Heart left ventricle (tissue), 16 donors: ENCODE data around the gene CHD9. TPM values are rescaled to one million over a fixed set of nuclear protein-coding genes. Genes with fewer than 3 reads are reported as not detected.

Experiments
- ATAC-seq, 4 donors: fragments of 200-7000 bp; cut with Tn5 transposase; one replicate each; pipeline ENCODE4 v1.9.1; 2020 to 2022; ENCODE audit warnings: moderate library complexity in 4 of 4, mild to moderate bottlenecking in 3 of 4, moderate number of reproducible peaks in 1 of 4
- DNase-seq, 5 donors: peaks; one replicate each; pipeline ENCODE4 v3.0.0-alpha.2; 2020
- H3K27ac ChIP-seq, 12 donors: fragments of 200-600 bp; sonication (generic) in 4 of 12; one replicate each; pipeline versions ENCODE4 v1.5.0 to v1.8.0; 2016 to 2022; ENCODE audit warnings: mild to moderate bottlenecking in 2 of 12
- H3K27me3 ChIP-seq, 9 donors: fragments of 200-600 bp; sonication (generic) in 2 of 9; one replicate each; pipeline versions ENCODE4 v1.5.1 to v1.8.0; 2016 to 2022; ENCODE audit warnings: mild to moderate bottlenecking in 3 of 9
- H3K36me3 ChIP-seq, 9 donors: fragments of 200-600 bp; sonication (generic) in 2 of 9; one replicate each; pipeline versions ENCODE4 v1.5.0 to v1.8.0; 2018 to 2022; ENCODE audit warnings: mild to moderate bottlenecking in 2 of 9
- H3K4me1 ChIP-seq, 12 donors: fragments of 200-600 bp; sonication (generic) in 4 of 12; one replicate each; pipeline versions ENCODE4 v1.5.0 to v1.8.0; 2016 to 2022; ENCODE audit warnings: mild to moderate bottlenecking in 3 of 12
- H3K4me3 ChIP-seq, 12 donors: fragments of 200-600 bp; sonication (generic) in 4 of 12; one replicate each; pipeline versions ENCODE4 v1.5.0 to v1.8.0; 2017 to 2022; ENCODE audit warnings: mild to moderate bottlenecking in 9 of 12, moderate library complexity in 4 of 12
- H3K9me3 ChIP-seq, 12 donors: fragments of 200-600 bp; sonication (generic) in 4 of 12; one replicate each; pipeline versions ENCODE4 v1.5.0 to v1.8.0; 2016 to 2022; ENCODE audit warnings: mild to moderate bottlenecking in 1 of 12
- CTCF ChIP-seq, 12 donors: fragments of 200-600 bp; sonication (generic) in 4 of 12; IDR thresholded peaks; one replicate each; pipeline versions ENCODE4 v1.5.0 to v1.8.0; 2018 to 2022; ENCODE audit warnings: antibody characterized with exemption in 12 of 12, mild to moderate bottlenecking in 5 of 12
- POLR2A ChIP-seq, 2 donors: fragments of 450-650 bp; IDR thresholded peaks; one replicate each; pipeline ENCODE4 v1.6.1; 2017; ENCODE audit warnings: antibody characterized with exemption in 2 of 2, mild to moderate bottlenecking in 2 of 2, moderate library complexity in 2 of 2
- WGBS, 4 donors: extraction: QIAGEN DNeasy Blood & Tissue Kit in 2 of 4; methylation state at CpG; one replicate each; pipeline versions ENCODE4 v1.1.5 to v1.1.7; 2013 to 2018; 5-methylcytosine and 5-hydroxymethylcytosine counted together
- intact Hi-C, 10 donors: fragments of 100-400 bp; cut with DNase I; formaldehyde crosslinking; loops; one replicate each; pipeline versions ENCODE4 v1.11.1 to v1.14.2; 2022
- polyA plus RNA-seq, 2 donors: library from polyadenylated mRNA; stranded (reverse); fragments of 200-250 nt; gene quantifications; one replicate each; pipeline ENCODE4 v1.2.3, GENCODE V29; 2013
- total RNA-seq, 9 donors: library from RNA; depleted of rRNA in 2 of 9; stranded (reverse); fragments of >200 nt in 2 of 9; fragmentation: NEBNext Ultra II Directional in 3 of 9; extraction: Animal tissue kit (Norgen Biotek cat#: 25700) in 3 of 9; gene quantifications; one replicate each; pipeline versions ENCODE4 v1.1.0 to v1.2.4, GENCODE V29; 2016 to 2023
- donor health status: ischemic (EF 13 %, LVEDD 7.1; RV severe dilation, severe dysfunction).
- donor health status: healthy with polysubstance abuse.
- donor health status: DM: no; HTN: yes; CAD: no.
- donor health status: DM: no; HTN: no; CAD: no.
- donor health status: ischemic (EF 25% LVEDD 6.9; RV normal size, moderate dysfunction).
- donor health status: ischemic (EF 25% LVEDD 5.7; RV mildly dilated, moderate dysfunction).
- donor health status: healthy.
- donor health status: DM: yes; HTN: yes; CAD: no.
- donor health status: ischemic (EF 35%, LVEDD 5.7; RV mildly dilated, moderate dysfunction).
- donor health status: nonischemic (EF 11% LVEDD 7.7; RV severe dilation, severe dysfunction).
- donor health status: DM: yes; HTN: yes; CAD: no.
- donor health status: PGD.
- donor health status: ischemic (EF 29% LVEDD 5.4; RV normal size, mild dysfunction).
- donor health status: nonischemic (EF 23%, LVEDD 6.1; RV moderate dilation, normal function).

The CHD9 gene
- total and polyA plus RNA-seq, 11 donors, result 11.8 to 56.2 (median 41.3) TPM

- TF ChIP-seq POLR2A (IDR thresholded peaks at IDR 0.05) (no peak), CTCF (IDR thresholded peaks at IDR 0.05) (no peak)
- Histone ChIP-seq H3K9me3 (peaks cover 0 to 18% (median 2%) of the 10 kb centered on the region in 12 donors), H3K36me3 (peaks cover 0 to 9% (median 0%) of the 10 kb centered on the region in 9 donors), H3K4me1 (no peaks in the 10 kb centered on the region), H3K4me3 (no peak overlapping the region), H3K27me3 (no peaks in the 10 kb centered on the region), H3K27ac (no peak overlapping the region)
- 74 to 91% (median 88%) methylated on average over 1 of the region's 1 CpG for WGBS, 4 donors
- intact Hi-C loops, result no loop called here
- ATAC-seq (no peak), DNase-seq (no peak)
Observed at GRCh38 chr16:53187775-53188174, 133.0 kb downstream of the CHD9 start.

GRCh38 chr16:53191413-53191812 lies 136.6 kb downstream of the CHD9 start:
- DNase-seq (no peak), ATAC-seq (no peak)
- no peaks in the 10 kb centered on the region for H3K4me1 ChIP-seq
- intact Hi-C loops, result no loop called here
- no peak overlapping the region for H3K27ac ChIP-seq
- 78 to 86% (median 83%) methylated on average over 1 of the region's 1 CpG for WGBS, 4 donors
- TF ChIP-seq CTCF (IDR thresholded peaks at IDR 0.05) (no peak), POLR2A (IDR thresholded peaks at IDR 0.05) (no peak)
- peaks cover 0 to under 1% (median 0%) of the 10 kb centered on the region in 9 donors for H3K36me3 ChIP-seq
- H3K9me3 ChIP-seq, result peaks cover 0 to 5% (median 0%) of the 10 kb centered on the region in 12 donors
- H3K4me3 ChIP-seq, result no peak overlapping the region
- no peaks in the 10 kb centered on the region for H3K27me3 ChIP-seq

GRCh38 chr16:53198933-53199332 lies 144.1 kb downstream of the CHD9 start:
- Histone ChIP-seq H3K27ac (no peak overlapping the region), H3K27me3 (no peaks in the 10 kb centered on the region), H3K4me3 (no peak overlapping the region), H3K4me1 (peaks cover 0 to 12% (median 3%) of the 10 kb centered on the region in 12 donors), H3K36me3 (peaks cover 0 to 4% (median 0%) of the 10 kb centered on the region in 9 donors), H3K9me3 (no peaks in the 10 kb centered on the region)
- no peak for TF ChIP-seq CTCF (IDR thresholded peaks at IDR 0.05)
- TF ChIP-seq POLR2A (IDR thresholded peaks at IDR 0.05), result no peak
- ATAC-seq, result no peak
- intact Hi-C loops, result no loop called here
- DNase-seq, result no peak

- Histone ChIP-seq H3K27ac (no peak overlapping the region), H3K4me1 (peaks cover 0 to 13% (median 5%) of the 10 kb centered on the region in 12 donors), H3K4me3 (no peak overlapping the region), H3K36me3 (peaks cover 0 to 4% (median 0%) of the 10 kb centered on the region in 9 donors), H3K9me3 (no peaks in the 10 kb centered on the region), H3K27me3 (no peaks in the 10 kb centered on the region)
- intact Hi-C loops, result loop anchor here in 2 of 10 donors (5.0 to 10.0 kb wide), 2 partner anchors 40 to 67 kb away; no protein-coding TSS in a partner anchor
- no peak for TF ChIP-seq POLR2A (IDR thresholded peaks at IDR 0.05)
- no peak for TF ChIP-seq CTCF (IDR thresholded peaks at IDR 0.05)
- 94 to 98% (median 98%) methylated on average over 1 of the region's 1 CpG for WGBS, 4 donors
- ATAC-seq (no peak), DNase-seq (no peak)
Observed at GRCh38 chr16:53201900-53202299, 147.1 kb downstream of the CHD9 start.
